GM19455 (cell line): Measurements from ENCODE around the gene RAD50.

Experiments used
- ATAC-seq: cut with Tn5 transposase; IDR thresholded peaks from one replicate; pipeline ENCODE4 v1.9.1; 2021; ENCODE audit not compliant: unreplicated experiment

Gene RAD50

GRCh38 chr5:132659598-132660493, 103.1 kb downstream of the RAD50 start:
- no peak for ATAC-seq

- no peak for ATAC-seq
Observed at GRCh38 chr5:132661231-132662003, 104.6 kb downstream of the RAD50 start.

- no peak for ATAC-seq
Observed at GRCh38 chr5:132662004-132662401, 105.2 kb downstream of the RAD50 start.

- peak; percentile 52 for ATAC-seq
Observed at GRCh38 chr5:132662925-132663770, 106.4 kb downstream of the RAD50 start.

DNA sequence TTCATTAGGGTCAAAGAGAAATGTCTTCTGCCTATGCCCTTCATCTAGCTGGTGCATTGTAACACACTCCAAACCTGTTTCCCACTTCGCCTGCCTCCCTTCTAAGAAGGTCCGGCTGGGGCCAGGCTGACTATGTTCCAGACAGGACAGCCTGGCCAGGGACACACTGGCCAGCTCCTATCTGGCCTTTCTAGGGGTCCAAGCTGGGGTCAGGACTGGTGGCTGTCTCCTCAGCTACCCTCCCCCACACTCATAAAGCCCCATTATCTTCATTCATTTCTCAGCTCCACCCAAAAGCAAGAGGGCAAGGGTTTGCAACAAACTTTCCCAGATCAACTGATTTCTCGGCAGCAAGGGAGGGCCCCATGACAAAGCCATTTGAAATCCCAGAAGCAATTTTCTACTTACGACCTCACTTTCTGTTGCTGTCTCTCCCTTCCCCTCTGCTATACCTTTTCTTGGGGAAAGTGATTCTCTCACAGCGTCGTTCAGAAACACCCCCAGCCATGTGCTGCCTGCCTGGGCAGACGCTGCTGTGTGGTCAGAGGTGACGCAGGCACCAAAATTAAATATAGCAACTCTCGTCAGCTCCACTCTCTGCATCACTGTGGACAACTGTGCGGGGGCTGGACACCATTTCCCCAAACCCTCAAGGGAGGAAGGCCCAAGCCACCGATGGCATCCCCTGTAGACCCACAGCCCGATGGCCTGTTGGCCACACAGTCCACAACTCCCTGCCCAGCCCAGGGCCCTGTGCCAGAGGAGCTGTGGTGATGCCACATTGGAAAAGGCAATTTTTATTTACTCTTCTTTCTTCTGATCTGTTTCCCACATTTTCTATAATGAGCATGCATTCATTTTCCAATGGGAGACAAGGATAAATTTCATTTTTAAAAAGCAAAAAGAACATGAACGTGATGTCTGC, 107.3 kb downstream of the RAD50 start:
- peak; percentile 51 for ATAC-seq

DNA sequence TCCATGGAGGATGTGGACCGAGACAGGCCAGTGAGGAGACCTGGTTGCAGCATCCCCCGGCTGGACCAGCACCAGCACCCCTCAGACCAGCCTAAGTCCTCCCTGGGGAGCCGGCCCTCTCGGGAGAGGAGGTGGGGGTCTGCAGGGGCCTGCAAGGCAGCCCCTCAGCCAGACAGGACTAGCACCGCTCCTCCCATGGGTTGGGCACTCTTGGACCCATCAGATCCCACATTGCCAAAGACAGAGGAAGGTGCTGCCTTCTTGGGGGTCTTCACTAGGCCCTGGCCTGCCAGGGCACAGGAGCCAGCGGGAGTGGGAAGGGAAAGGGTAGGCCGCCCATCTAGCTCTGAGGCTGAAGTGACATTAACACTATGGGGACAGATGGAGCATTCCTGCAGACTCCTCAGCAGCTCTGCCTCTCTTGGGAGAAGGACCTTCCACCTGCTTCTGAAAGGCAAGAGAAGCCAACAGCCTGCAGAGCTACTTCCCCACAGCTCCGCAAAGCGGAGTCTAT, 108.0 kb downstream of the RAD50 start:
- ATAC-seq, result no peak

DNA sequence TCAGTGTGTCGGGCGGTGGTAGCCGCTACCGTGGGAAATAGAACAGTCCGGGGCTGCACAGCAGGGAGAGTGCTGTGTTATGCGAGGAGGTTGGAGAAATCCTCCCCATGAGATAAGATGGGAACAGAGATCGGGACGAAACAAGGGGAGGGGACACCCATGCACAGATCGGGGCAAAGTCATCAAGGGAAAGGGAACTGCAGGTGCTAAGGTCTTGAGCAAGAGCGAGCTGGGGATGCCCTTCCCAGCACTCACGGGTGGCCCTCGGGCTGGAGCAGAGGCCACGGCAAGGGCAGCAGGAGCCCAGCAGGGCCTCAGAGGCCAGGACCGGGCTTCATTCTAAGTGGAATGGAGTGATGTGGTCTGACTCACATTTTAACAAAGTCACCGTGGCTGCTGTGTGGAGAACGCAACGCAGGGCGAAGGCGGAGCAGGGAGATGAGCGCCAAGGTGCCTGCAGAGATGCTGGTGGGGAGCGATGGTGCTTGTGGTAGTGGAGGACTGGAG, 108.8 kb downstream of the RAD50 start:
- no peak for ATAC-seq

GRCh38 chr5:132666310-132667123, 109.7 kb downstream of the RAD50 start:
- ATAC-seq, result no peak

- no peak for ATAC-seq
Observed at GRCh38 chr5:132667309-132667708, 110.5 kb downstream of the RAD50 start.

- no peak for ATAC-seq
Observed at GRCh38 chr5:132667761-132668705, 111.3 kb downstream of the RAD50 start.

DNA sequence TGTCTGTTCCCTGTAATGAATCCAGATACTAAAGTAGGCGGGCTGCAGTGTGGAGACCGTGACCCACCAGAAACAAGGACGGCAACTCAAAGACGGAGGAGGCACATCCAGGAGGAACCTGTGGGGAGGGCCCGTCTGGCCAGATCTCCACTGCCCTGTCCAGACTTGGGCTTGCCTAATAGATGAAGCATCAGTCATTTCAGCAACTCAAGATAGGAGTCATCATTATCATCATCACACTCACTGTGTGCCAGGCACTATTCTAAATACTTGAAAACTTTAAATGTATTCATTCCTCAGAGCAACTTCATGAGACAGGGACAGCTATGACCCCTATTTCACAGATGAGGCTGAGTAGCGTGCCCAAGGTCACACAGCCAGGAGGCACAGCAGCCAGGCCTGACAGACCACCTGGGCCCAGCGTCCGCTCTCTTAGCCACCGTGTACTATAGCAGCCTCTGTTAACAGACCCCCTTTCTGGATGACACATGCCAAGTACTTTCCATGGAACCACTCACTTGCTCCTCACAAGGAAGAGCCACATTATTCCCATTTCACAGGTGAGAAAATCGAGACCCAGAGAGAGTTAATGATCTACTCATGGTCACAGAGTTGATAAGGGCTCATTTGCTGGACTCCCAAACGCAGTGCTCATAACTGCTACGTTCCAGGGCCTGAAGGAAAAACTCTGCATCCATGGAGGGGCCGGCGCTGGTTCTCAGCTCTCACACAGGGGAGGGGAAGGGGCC, 112.1 kb downstream of the RAD50 start:
- ATAC-seq, result no peak

GRCh38 chr5:132669455-132669820, 112.7 kb downstream of the RAD50 start:
- no peak for ATAC-seq

DNA sequence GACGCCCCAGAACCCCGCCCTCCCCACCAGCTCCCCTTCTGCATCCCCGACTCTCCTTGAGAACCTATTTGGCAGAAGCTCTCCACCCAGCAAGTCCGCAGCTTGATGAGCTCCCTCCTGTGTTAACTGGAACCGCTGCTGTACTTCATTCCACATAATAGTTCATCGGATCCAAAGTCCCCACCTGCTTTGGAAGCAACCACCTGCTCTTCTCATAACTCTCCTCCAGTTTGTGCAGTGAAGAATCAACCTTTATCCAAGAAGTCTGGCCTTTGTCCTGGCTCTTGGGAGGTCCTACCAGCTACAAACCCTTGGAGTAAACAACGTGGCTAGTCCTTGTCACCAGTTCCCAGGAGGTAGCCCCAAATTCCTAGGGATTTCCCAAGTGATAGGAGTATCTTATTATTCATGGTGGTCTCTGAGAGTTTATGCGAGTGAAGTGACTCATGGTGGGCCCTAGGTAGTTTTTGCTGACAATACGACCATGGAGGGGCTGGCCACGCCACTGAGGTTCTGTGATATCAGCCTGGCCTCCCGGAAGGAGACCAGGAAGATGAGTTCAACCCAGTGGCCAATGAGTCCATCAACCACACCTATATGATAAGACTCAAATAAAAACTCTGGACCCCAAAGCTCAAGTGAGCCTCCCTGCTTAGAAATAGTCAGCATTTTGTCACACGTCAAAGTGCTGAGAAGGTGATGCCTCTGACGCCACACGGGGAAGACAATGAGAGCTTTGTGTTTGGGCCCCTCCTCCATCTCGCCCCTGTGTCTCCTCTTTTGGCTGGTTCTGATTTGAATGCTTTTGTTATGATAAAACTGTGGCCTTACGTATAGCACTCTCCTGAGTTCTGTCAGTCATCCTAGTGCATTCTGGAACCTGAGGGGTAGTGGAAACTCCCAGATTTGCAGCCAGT, 113.4 kb downstream of the RAD50 start:
- ATAC-seq, result no peak

GRCh38 chr5:132671000-132671399, 114.2 kb downstream of the RAD50 start:
- ATAC-seq, result no peak

GRCh38 chr5:132673488-132673887, 116.7 kb downstream of the RAD50 start:
- ATAC-seq, result no peak
